Central memory CD8-positive, alpha-beta T cell (primary cell): Measurements from ENCODE around the gene STAMBP.
A peak's percentile ranks its signal among the peaks of the same experiment; 100 is the strongest.

Experiments
- ATAC-seq: fragments of 150-1000 bp; cut with Tn5 transposase; replicated peaks from 2 replicates; pipeline ENCODE4 v1.10.0; 2022; ENCODE audit warnings: mild to moderate bottlenecking, moderate FRiP score, moderate number of reproducible peaks; ENCODE audit not compliant: poor library complexity, severe bottlenecking; ENCODE audit errors: extremely low read depth
- DNase-seq, 2 donors: peaks; one replicate each; pipeline ENCODE4 v3.0.0; 2021; ENCODE audit warnings: low spot score in 2 of 2
- H3K27ac Mint-ChIP-seq: one replicate; pipeline ENCODE4 v1.8.0; 2022; ENCODE audit warnings: low read depth, mild to moderate bottlenecking, moderate library complexity, mixed read lengths
- H3K27me3 Mint-ChIP-seq: one replicate; pipeline ENCODE4 v1.8.0; 2022; ENCODE audit warnings: mixed read lengths
- H3K36me3 Mint-ChIP-seq: one replicate; pipeline ENCODE4 v1.8.0; 2022; ENCODE audit warnings: mild to moderate bottlenecking, moderate library complexity, mixed read lengths; ENCODE audit not compliant: insufficient read depth
- H3K4me1 Mint-ChIP-seq: one replicate; pipeline ENCODE4 v1.8.0; 2022; ENCODE audit warnings: mixed read lengths
- H3K4me3 Mint-ChIP-seq: one replicate; pipeline ENCODE4 v1.8.0; 2022; ENCODE audit warnings: mild to moderate bottlenecking, moderate library complexity, mixed read lengths
- H3K9me3 Mint-ChIP-seq: one replicate; pipeline ENCODE4 v1.8.0; 2022; ENCODE audit warnings: mixed read lengths

Gene STAMBP

DNA sequence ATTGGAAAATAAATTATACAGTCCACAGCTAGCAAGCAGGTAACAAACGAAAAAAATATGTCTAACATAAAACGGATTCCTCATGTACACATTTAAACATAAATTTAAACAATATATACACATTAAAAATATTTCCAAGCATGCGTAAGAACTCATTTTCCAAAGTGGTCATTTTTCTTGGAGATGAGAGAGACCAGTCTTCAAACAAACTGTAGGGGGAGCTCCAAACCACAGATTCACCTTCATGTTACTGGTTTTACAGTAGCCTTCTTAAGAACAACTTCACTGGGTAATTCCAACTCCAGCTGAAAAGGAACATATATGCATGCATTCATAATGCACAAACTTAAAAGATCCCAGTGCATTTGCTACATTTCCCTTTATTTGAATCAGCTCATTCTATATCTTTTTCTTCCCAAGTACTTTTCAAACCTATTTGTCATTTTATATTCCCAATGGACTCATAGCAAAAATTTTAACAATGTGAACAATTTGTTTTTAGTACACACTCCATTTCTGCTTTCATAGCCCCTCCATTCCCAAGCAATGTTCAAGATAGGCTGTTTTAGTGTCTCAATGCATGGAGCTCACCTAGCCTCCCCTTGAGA is 4.7 kb upstream of the STAMBP start:
- no peak overlapping the region for H3K27ac Mint-ChIP-seq
- no peak for ATAC-seq

DNA sequence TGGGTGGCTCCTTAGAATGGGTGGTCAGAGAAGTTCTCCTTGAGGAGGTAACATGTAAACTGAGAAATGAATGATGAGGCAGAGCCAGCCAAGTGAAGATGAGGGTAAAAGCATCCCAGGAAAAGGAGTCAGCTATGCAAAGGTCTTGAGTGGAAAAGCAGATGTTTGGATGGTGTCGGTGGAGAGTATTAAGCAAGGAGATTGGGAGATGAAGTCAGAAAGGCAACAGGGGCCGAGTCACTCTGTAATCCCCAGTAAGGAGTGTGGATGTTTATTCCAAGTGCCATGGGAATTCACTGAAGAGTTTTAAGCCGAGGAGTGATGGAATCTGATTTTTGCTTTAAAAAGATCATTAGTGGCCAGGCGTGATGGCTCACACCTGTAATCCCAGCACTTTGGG is 3.4 kb upstream of the STAMBP start:
- peaks cover 28% of the 10 kb centered on the region for H3K4me1 Mint-ChIP-seq

More for the DNA sequence above, 4.7 kb upstream of the STAMBP start:
- Mint-ChIP-seq H3K4me3 (no peak overlapping the region), H3K27me3 (no peaks in the 10 kb centered on the region), H3K36me3 (peaks cover 5% of the 10 kb centered on the region), H3K9me3 (no peaks in the 10 kb centered on the region), H3K4me1 (peaks cover 14% of the 10 kb centered on the region)
- DNase-seq: no peak

DNA sequence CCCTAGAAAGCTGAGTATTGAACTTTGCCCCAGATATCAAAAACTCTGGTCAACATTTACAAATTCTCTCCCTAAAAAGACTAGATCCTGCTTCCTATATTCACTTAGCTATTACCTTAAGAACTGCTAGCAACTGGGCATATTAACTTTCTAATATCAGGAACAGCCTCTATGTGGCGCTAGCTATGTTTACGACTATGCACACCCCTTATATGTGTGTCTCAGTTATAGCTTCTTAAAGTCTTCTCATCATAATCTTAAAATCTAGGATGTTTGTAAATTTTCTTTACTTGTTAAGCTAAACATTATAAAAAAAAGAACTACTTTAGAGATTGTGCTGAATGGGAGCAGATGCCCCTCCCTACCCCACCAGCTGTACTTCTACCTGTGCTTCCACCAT is 1.7 kb upstream of the STAMBP start:
- Mint-ChIP-seq H3K27me3 (no peaks in the 10 kb centered on the region), H3K9me3 (no peaks in the 10 kb centered on the region), H3K4me3 (peak overlapping the region; percentile 91), H3K27ac (no peak overlapping the region), H3K4me1 (peaks cover 36% of the 10 kb centered on the region), H3K36me3 (peaks cover 20% of the 10 kb centered on the region)
- no peak for DNase-seq
- no peak for ATAC-seq

More for the DNA sequence above, 3.4 kb upstream of the STAMBP start:
- peaks cover 12% of the 10 kb centered on the region for H3K36me3 Mint-ChIP-seq
- no peak overlapping the region for H3K27ac Mint-ChIP-seq
- no peak for ATAC-seq
- H3K27me3 Mint-ChIP-seq: no peaks in the 10 kb centered on the region
- H3K9me3 Mint-ChIP-seq: no peaks in the 10 kb centered on the region
- DNase-seq: no peak
- H3K4me3 Mint-ChIP-seq: no peak overlapping the region

DNA sequence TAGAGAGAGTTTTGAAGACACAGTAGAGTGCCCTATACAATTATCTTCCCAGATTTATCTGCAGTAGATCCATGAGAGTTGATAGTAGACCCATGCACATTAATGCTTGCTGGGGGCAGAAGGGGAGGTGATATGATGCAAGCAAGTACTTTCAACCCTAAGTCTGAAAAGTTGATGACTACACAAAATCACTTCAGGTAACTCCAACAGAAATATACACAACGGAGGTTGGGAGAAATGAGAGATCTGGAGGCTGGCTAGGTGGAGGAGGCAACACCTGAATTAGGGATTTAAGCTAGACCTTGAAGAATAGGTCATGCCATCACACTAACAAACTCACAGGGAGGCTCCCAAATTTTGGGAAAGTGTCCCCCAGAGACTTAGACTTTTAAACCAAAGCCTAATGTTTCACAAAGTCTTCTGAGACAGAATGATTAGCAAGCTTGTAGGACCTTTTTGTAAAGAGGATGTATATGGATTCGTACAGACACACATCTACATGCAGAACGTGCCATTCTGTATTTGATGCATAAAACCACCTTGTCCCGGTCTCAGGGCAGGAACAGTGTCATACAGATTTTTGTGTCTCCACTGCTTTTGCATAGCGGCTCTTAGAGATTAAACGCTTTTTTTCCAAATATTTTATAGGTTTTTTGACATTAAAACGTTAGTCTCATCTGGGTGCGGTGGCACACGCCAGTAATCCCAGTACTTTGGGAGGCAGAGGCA is 937 bp upstream of the STAMBP start:
- Mint-ChIP-seq H3K36me3 (peaks cover 27% of the 10 kb centered on the region), H3K27me3 (no peaks in the 10 kb centered on the region), H3K4me1 (peaks cover 41% of the 10 kb centered on the region), H3K9me3 (no peaks in the 10 kb centered on the region), H3K4me3 (peak overlapping the region; percentile 91), H3K27ac (peak overlapping the region; percentile 23)
- DNase-seq: no peak
- no peak for ATAC-seq

DNA sequence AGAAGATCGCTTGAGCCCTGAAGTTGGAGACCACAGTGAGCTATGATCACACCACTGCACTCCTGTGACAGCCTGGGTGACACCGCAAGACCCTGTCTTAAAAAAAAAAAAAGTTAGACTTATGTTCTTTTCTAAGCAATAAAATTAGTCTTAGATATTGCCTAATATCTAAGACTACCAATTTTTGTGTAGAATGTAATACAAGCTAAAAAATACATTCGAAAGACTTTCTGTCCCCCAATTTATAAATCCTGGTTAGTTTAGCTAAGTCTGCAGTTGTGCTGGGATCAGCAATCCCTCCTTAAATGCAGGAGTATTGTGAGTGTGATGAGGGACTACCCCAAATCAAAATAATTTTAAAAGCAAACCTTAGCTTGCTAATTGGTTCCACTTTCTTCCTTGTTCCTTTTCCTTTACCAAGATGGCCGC is 358 bp upstream of the STAMBP start:
- DNase-seq: no peak

DNA sequence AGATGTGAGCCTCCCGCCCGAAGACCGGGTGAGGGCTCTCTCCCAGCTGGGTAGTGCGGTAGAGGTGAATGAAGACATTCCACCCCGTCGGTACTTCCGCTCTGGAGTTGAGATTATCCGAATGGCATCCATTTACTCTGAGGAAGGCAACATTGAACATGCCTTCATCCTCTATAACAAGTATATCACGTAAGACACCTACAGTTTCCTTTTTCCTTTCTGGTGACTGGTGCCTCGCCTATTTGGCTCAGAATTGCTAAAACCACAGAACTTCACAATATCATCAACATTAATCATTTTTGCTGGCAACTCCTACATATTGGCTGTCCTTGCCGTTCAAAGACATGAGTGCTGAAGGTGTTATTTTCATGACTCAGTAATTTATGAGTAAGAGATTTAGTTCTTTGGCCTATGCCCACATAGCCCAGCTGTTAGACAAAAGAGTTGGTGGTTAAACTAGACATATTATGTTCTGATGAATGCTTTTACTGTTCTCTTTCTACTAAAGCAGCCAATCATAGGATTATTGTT is 2.2 kb downstream of the STAMBP start:
- H3K4me3 Mint-ChIP-seq: peak overlapping the region; percentile 91
- H3K27ac Mint-ChIP-seq: peak overlapping the region; percentile 99
- peak; percentile 81 for ATAC-seq
- peak in 1 of 2 donors; percentile 34 for DNase-seq
- H3K9me3 Mint-ChIP-seq: no peaks in the 10 kb centered on the region
- H3K36me3 Mint-ChIP-seq: peaks cover 35% of the 10 kb centered on the region
- peaks cover 52% of the 10 kb centered on the region for H3K4me1 Mint-ChIP-seq
- no peaks in the 10 kb centered on the region for H3K27me3 Mint-ChIP-seq

More for the DNA sequence above, 358 bp upstream of the STAMBP start:
- Mint-ChIP-seq H3K4me1 (peaks cover 43% of the 10 kb centered on the region), H3K27ac (peak overlapping the region; percentile 99), H3K36me3 (peaks cover 29% of the 10 kb centered on the region), H3K4me3 (peak overlapping the region; percentile 91), H3K27me3 (no peaks in the 10 kb centered on the region), H3K9me3 (no peaks in the 10 kb centered on the region)
- ATAC-seq: no peak

DNA sequence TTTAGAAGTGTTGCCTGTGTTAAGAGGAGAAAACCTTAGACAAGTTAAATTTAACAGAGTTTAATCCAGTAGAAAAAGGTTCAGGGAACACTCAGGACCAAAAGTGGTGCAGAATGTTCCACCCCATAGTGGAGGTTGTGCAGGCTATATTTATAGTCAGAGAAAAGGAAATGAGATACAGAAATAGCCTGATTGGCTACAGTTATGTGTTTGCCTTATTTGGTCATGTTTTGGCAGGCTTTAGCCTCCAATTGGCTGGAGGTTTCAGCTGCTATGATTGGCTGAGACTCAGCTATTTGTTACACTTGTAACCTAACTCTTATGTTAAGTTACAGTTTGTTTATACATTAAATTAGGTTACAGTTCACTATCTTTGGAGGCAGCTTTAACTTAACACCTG is 4.2 kb downstream of the STAMBP start:
- Mint-ChIP-seq H3K36me3 (peaks cover 35% of the 10 kb centered on the region), H3K4me1 (peaks cover 46% of the 10 kb centered on the region), H3K27ac (no peak overlapping the region), H3K4me3 (no peak overlapping the region), H3K9me3 (no peaks in the 10 kb centered on the region), H3K27me3 (no peaks in the 10 kb centered on the region)
- DNase-seq (no peak), ATAC-seq (no peak)

DNA sequence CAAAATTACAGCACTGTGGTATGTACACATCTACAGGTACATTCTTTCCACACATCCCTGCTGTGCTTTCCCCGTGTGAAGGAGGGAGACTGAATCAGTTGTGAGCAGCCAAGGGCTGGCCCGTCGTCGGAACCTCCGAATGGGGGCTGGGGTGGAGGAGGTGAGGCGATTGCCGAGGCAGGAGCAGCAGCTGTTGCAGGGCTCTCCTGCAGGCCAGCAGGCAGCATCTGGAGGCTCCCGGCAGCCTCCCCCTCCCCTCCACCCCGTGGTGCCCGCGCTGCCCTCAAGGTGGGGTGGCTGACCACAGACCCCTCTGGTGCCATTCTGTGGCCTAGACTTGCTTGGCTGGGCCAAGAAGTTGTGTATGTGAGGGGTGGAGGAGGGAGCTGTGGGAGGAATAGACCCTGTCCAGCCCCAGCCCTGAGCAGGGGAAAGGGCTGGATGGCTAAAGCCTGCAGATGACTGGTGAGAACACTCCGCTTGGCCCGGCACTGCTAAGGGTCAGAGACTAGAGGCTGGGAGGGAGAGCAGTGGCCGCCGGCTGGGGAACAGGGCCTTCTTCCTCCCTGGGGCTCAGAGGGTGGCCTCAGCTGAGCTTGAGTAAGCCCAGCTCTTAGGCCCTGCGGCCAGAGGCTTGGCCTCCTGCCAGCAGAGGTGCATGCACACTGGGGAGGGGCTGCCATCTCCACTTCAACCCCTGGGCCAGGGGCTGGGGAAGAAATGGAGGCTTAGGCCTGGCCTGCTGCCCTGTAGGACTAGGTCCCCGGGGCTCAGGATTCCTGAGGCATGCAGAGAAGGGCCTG is 7.6 kb downstream of the STAMBP start:
- Mint-ChIP-seq H3K27ac (no peak overlapping the region), H3K4me3 (no peak overlapping the region), H3K4me1 (peaks cover 37% of the 10 kb centered on the region), H3K36me3 (peaks cover 23% of the 10 kb centered on the region), H3K27me3 (no peaks in the 10 kb centered on the region), H3K9me3 (no peaks in the 10 kb centered on the region)
- no peak for DNase-seq
- no peak for ATAC-seq

DNA sequence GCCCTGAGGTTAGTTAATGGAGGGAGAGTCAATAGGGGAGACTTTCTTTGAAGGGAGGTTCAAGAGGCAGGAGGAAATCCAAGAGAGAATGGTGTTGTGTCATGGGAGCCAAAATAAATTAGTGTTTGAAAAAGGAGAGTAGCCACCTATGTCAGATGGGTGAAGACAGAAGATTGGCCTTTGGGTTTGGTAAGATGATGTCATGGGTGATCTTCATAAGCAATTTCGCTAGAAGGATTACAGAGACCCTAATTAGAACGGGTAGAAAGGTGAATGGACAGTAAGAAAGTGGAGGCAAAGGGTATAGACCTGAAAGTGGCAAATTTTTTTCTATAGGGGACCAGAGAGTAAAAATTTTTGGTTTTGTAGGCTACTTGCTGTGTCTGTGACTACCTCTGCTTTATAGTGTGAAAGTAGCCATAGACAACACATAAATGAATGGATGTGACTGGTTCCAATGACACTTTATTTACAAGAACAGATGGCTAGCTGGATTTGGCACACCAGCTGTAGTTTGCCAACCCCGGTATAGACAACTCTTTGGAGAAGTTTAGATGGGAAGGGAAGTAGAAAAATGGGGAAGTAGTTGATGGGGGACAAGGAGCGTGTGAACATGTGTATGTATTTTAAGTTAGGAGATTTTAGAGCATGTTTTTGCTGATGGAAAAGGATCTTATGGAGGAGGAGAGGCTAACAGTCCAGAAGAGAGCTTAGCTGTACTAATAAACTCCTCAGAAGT is 9.3 kb downstream of the STAMBP start:
- DNase-seq (no peak), ATAC-seq (no peak)
- H3K4me3 Mint-ChIP-seq: no peak overlapping the region
- peaks cover 32% of the 10 kb centered on the region for H3K4me1 Mint-ChIP-seq
- no peaks in the 10 kb centered on the region for H3K27me3 Mint-ChIP-seq
- H3K9me3 Mint-ChIP-seq: no peaks in the 10 kb centered on the region
- H3K27ac Mint-ChIP-seq: no peak overlapping the region
- H3K36me3 Mint-ChIP-seq: peaks cover 19% of the 10 kb centered on the region

DNA sequence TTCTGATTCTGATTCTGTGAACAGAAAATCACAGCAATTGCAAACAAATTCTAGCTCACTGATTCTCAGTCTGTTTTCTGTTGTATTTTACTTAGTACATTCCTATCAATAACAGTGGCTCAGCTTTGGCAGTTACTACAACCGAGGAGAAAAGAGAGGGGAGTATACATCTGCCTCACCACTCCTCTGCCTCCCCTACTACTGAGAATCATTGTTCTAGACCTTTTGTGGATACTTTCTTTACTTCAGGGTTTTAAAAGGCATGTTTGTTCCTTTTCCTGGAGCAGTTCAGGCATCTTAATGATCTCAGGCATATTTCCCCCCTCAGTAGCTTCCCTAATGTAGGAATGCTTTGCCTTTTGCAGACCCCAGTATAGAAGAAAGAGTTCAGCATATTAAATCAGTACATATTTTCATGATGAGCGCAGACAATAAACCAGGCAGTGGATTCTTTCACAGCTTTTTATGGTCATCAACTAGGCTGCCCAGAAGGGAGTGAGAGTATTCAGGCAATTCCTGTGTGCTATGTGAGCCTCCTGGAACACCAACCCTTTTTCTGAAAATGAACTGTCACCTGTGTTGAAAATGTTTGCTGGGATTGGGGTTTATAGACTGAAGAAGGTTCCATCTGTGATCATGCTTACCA is 10.3 kb downstream of the STAMBP start:
- Mint-ChIP-seq H3K4me3 (no peak overlapping the region), H3K27me3 (no peaks in the 10 kb centered on the region), H3K36me3 (peaks cover 19% of the 10 kb centered on the region), H3K27ac (no peak overlapping the region), H3K4me1 (peaks cover 32% of the 10 kb centered on the region), H3K9me3 (no peaks in the 10 kb centered on the region)
- no peak for DNase-seq
- ATAC-seq: no peak

DNA sequence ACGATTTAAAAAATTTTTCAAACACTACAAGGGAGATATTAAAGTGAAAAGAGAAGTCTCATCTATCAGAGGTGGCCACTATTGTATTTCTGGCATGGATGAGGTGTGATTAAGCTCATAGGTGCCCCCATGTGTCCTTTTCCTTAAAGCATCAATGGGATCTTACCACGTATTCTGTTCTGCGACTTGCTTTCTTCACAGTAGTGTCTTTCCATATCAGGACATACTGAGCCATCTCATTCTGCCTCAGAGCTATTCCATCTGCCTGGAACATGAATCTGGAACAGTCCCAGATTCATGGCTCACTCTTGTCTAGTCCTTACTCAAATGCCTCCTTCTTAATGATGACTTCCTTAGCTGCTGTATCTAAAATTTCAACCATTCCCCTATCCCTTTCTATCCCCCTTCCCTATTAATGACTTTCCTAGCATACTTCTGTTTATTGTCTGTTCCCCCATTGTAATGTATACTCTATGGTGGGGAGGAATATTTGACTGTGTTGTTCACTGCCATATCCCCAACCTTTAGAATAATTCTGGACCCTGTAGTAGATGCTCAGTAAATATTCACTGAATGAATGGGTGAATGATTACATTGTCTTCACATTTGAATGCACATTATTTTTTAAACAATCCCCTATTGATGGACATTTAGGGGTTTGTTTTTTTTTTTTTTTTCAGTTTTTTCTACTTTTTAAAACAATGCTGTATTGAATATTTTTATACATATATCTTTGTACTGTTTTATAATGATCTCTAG is 11.1 kb downstream of the STAMBP start:
- Mint-ChIP-seq H3K36me3 (peaks cover 25% of the 10 kb centered on the region), H3K9me3 (no peaks in the 10 kb centered on the region), H3K27me3 (no peaks in the 10 kb centered on the region), H3K4me3 (no peak overlapping the region), H3K27ac (no peak overlapping the region), H3K4me1 (peaks cover 27% of the 10 kb centered on the region)
- ATAC-seq (no peak), DNase-seq (no peak)
